GM18508 (cell line): ENCODE results near the gene PSMB11.

Experiments used
- ATAC-seq: cut with Tn5 transposase; IDR thresholded peaks from one replicate; pipeline ENCODE4 v1.9.1; 2021; ENCODE audit warnings: moderate number of reproducible peaks; ENCODE audit not compliant: insufficient read depth, unreplicated experiment

Gene PSMB11

DNA sequence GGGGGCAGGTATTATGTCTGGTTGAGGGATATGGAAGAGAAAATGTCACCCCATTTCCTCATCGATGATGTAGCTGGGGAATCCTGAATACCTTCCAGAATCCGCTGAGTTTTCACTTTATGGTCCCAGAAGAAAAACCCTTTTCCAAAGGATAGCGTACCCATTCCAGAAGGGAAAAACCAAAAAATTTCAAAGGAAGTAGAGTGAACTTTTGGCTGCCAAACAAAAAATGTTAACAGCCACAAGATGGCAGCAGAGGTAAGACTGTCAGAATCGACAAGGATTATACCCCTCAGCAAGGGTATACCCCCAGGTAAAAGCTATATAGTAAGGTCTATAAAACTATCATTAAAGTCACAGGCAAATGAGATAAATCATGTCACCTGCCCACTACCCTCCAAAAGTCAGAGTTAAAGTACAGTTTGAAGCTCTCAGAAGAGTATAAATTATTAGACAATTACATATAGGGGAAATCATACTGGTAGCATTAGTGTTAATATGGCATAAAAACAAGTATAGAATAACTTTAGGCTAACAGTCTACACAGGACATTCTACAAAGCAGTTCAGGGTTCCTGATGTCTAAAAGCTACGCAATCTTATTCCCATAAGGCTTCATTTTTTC is 34.9 kb downstream of the PSMB11 start:
- no peak for ATAC-seq

GRCh38 chr14:23077962-23078361 is 36.0 kb downstream of the PSMB11 start:
- ATAC-seq = no peak

DNA sequence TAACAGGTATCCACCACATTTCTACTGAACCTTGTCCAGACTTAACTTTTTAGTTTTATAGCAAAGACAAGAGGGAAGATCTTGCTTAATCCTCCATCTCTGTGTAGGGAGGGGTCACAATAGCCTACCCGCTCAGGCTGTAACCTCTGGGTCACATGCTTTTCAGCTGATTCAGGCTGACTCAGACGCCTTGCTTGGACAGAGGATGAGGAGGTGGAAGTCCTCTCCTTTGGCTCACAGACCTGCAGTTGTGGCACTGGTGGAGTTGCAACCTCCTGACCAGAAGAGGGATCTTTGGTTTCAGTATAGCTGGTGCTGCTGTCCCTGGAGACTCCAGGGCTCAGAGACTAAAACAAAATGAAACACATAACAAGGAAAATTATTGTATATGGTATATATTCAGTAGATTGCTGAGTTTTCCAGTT is 36.7 kb downstream of the PSMB11 start:
- ATAC-seq = no peak

DNA sequence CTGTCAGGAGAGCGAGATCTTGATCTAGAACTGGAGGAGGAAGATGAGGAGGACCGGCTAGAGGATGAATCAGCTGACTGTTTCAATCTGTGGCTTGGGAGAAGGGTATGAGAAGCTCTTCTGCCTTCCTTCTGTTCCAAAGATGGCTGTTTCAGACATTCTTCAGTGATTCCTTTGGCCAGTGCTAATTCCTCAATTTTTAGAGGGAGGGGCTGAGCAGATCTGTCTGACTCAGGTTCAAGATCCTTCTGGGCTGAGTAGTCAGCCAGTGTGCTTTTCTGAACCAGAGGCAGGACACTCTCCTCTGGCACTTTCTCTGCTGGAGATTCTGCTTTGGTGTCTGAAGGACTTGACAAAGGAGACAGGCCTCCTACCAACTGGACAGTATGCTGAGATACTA is 37.7 kb downstream of the PSMB11 start:
- no peak for ATAC-seq

DNA sequence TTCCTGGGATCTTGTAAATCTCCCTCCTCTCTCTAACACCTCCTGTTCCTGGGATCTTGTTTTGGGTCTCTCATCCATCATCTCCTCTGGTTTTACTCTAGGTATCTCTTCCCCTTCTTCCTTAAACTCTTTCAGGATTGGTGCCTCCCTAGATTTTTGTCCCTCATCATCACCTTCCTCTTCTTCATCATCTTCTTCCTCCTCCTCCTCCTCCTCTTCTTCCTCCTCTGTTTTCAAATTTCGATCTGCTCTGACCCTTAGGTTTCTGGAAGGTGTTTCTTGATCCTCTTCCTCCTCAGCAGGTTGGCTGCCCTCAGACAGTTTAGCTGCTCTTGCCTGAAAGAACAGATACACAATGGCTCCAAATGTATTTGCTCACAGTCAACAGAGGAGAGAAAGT is 38.5 kb downstream of the PSMB11 start:
- no peak for ATAC-seq

DNA sequence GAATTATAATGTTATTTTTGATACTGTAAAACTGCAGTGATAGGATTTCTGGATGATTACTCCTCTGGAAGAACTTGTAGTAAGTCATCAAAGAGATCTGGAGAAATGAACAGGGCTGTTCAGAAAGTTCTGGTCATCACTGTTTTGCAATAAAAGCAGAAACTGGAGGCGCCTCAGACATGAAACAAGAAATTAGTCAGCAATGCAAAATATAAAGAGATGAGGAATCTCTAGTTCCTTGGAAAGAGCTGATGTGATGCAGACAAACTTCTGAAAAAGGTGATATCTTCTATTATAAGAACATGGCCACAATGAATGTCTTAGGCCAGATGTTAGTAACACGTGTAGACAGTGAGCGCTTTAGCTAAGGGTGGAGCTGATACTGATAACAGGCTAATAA is 43.4 kb downstream of the PSMB11 start:
- no peak for ATAC-seq

- ATAC-seq = no peak
Observed at GRCh38 chr14:23086565-23086964, 44.6 kb downstream of the PSMB11 start.

GRCh38 chr14:23089498-23090253 is 47.7 kb downstream of the PSMB11 start:
- no peak for ATAC-seq

DNA sequence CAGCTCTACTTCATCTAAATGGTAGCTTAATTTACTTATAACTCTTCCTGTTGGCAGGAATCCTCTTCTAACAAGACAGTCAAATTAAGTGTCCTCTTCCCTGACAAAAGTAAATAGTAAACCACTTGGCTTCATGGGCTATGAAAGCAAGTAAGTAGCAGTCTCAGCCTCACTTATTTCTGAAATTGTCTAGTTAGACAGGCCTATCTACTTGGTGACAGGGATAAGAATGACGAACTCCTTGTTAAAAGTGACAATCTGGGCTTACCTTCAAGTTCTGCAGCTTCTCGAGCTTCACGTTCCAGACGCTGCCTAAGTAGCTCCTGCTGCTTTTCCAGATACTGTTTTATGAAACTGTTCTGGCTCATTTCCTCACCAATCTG is 48.2 kb downstream of the PSMB11 start:
- no peak for ATAC-seq

- no peak for ATAC-seq
Observed at GRCh38 chr14:23091294-23092225, 49.5 kb downstream of the PSMB11 start.

DNA sequence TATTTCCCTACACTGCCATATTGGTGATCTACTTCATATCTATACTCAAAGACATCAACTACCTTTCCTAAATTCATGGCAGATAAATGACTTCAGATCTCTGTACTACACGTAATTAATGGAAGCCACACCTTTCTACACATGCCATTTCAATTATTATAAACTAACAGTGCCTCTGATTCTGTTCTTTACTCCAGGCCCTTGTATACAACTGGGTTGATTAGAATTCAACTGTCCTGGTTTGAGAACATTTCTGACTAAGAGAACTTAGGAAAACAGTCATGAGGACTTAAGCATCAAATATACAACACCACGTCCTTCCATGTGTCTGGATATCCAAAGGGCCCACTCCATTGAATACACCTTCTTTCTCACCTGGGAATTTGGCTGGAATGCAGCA is 51.1 kb downstream of the PSMB11 start:
- ATAC-seq = no peak

- no peak for ATAC-seq
Observed at GRCh38 chr14:23093526-23093925, 51.5 kb downstream of the PSMB11 start.
